HG03460 (cell line): ENCODE measurements around the gene ODR4.
"Not testable (repeated sequence)": the region's sequence is repeated elsewhere in the genome, so short reads cannot be mapped to it uniquely, and the experiment has no call there.

Source experiments
- ATAC-seq: cut with Tn5 transposase; IDR thresholded peaks from one replicate; pipeline ENCODE4 v1.9.1; 2021; ENCODE audit not compliant: unreplicated experiment

ODR4 gene

DNA sequence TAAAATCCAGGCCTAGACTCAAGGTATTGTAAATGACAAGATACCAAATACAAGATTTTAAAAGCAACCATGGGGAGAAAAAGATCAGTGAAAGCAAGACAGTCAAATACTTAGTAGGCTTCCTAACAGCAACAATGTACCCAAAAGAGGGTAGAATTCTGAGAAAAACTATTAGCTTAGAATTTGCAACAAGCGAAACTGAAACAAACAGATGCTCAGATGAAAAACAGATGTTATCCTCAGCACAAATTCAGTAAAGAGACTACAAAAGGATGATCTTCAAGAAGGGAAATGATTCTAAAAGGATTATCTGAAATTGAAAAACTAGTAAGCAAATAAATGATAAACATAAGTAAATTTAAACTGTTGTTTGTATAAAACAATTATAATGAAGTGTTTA, 45.3 kb downstream of the ODR4 start:
- ATAC-seq: peak; percentile 92

GRCh38 chr1:186421446-186421845, 45.8 kb downstream of the ODR4 start:
- no peak for ATAC-seq

GRCh38 chr1:186424539-186424938, 48.9 kb downstream of the ODR4 start:
- no peak for ATAC-seq

DNA sequence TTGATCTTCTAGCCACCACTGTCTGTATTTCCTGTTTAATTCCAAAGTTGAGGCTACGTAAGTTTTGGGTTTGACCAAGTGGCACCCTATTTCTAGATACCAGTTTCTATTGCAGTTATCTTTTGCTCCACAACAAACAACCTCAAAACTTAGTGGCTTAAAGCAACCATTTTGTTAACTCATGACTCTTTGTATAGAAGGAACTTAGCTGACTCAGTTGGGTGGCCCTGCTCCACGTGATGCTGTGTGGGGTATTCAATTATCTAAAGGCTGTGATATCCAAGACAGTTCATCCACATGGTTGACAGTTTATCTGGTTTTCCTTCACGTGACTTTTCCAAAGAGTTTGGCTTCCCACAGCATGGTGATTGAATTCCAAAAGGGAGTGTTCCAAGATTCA, 50.5 kb downstream of the ODR4 start:
- no peak for ATAC-seq

GRCh38 chr1:186429017-186429416, 53.4 kb downstream of the ODR4 start:
- ATAC-seq: no peak

GRCh38 chr1:186435336-186435735, 59.7 kb downstream of the ODR4 start:
- ATAC-seq: no peak

DNA sequence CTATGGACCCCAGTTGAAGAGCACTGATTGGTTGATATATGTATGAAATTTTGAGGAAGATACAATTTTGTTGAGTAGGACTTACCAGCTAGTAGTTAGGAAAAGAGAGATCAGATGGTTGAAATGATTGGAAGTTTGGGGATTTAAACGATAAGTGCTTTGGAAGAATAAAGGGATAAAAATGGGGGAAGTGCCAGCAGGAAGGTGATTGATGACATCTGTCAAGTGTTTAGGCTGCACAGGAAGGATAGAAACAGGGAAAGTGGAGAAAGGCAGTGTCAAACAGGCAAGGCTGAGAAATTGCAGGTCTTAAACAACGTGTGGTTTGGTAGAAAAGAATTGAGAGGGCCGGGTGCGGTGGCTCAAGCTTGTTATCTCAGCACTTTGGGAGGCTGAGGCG, 62.9 kb downstream of the ODR4 start:
- no peak for ATAC-seq

GRCh38 chr1:186440584-186440983, 64.9 kb downstream of the ODR4 start:
- no peak for ATAC-seq

- ATAC-seq: no peak
These were observed 67.2 kb downstream of the ODR4 start for GRCh38 chr1:186442651-186443375.

GRCh38 chr1:186443638-186444037, 68.0 kb downstream of the ODR4 start:
- no peak for ATAC-seq

GRCh38 chr1:186446152-186446551, 70.5 kb downstream of the ODR4 start:
- ATAC-seq: no peak

- ATAC-seq: no peak
These were observed 79.3 kb downstream of the ODR4 start for GRCh38 chr1:186454981-186455380.

DNA sequence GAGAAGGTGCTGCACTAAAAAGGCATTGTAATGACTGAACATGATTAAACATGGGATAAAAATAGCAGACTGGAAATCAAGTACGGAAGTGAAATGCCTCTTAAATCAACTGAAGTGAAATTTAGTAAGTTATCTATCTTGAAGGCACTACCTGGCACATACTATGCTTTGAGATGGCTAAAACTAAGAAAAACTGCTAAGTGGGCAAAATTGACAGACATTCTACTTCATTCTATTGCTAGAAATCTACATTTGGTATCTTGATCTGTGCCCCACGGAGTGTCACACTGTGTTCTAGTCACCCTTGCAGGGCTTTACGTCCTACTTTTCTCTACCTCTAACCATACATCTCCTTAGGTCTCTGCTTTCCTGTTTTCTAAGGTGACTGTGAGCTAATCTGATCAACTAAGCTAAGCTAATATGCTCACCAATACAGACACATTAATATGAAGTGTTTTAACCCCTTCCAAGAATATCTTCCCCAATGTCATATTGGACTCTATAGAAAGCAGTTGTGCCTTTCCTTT, 81.2 kb downstream of the ODR4 start:
- no peak for ATAC-seq

DNA sequence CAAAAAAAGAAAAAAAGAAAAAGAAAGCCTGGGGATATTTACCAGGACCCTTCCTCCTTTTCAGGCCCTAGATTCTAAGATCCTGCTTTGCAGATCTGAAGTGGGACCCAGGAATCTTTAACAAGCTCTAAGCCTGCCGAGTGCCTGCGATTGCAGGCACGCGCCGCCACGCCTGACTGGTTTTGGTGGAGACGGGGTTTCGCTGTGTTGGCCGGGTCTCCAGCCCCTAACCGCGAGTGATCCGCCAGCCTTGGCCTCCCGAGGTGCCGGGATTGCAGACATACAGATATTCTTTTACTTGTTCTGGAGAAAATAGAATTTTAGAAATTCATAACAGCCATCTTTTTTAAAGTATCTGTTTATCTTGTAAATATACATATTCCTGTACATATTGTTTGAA, 83.5 kb downstream of the ODR4 start:
- ATAC-seq: not testable (repeated sequence)

GRCh38 chr1:186461014-186461413, 85.4 kb downstream of the ODR4 start, which contains the start of gene PDC:
Gene PDC (minus strand): TSS chr1:186461114. CDS start chr1:186449459, 11,655 bp downstream.
- no peak for ATAC-seq

GRCh38 chr1:186463511-186463910, 87.9 kb downstream of the ODR4 start:
- no peak for ATAC-seq

GRCh38 chr1:186463926-186464325, 88.3 kb downstream of the ODR4 start:
- no peak for ATAC-seq

DNA sequence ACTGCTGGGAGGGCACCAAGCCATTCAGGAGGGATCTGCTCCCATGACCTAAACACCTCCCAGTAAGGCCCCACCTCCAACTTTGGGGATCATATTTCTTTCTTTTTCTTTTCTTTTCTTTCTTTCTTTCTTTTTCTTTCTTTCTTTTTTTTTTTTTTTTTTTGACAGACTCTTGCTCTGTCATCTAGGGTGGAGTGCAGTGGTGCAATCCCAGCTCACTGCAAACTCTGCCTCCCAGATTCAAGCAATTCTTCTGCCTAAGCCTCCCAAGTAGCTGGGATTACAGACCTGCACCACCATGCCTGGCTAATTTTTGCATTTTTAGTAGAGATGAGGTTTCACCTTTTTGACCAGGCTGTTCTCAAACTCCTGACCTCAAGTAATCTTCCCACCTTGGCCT, 89.9 kb downstream of the ODR4 start:
- not testable (repeated sequence) for ATAC-seq

GRCh38 chr1:186465946-186466345, 90.3 kb downstream of the ODR4 start:
- no peak for ATAC-seq
